Frontal cortex (tissue), 4 donors: ENCODE results near the gene TBC1D17. TPM values are rescaled to one million over a fixed set of nuclear protein-coding genes. Genes with fewer than 3 reads are reported as not detected.

ENCODE experiments used
- DNase-seq, 2 donors: peaks; one replicate each; pipeline ENCODE4 v3.0.0; 2012; ENCODE audit warnings: low spot score in 2 of 2
- FAIRE-seq: peaks from 2 replicates; lab custom pipeline; 2012; peaks lifted over from hg19 to GRCh38; lab: Jason Lieb, UNC
- small RNA-seq: library from RNA; depleted of rRNA; stranded (forward); fragments of <200 nt; gene quantifications from one replicate; pipeline ENCODE3, GENCODE V24; 2014
- total RNA-seq: library from RNA; depleted of rRNA; stranded (reverse); fragments of >200 nt; gene quantifications from one replicate; pipeline ENCODE4 v1.2.3, GENCODE V29; 2014
- donor health status: control.
- donor health status: control.
- donor health status: control.

The TBC1D17 gene
- total RNA-seq, 1 donor from 2014 or later: 5.7 TPM

- FAIRE-seq: no peak
- DNase-seq: peak in 1 of 2 donors; percentile 39
These were observed 53.0 kb downstream of the TBC1D17 start for GRCh38 chr19:49930483-49931011.

- FAIRE-seq (no peak), DNase-seq (no peak)
These were observed 54.0 kb downstream of the TBC1D17 start for GRCh38 chr19:49931293-49932040.

- no peak for FAIRE-seq
- DNase-seq: no peak
These were observed 54.5 kb downstream of the TBC1D17 start for GRCh38 chr19:49932041-49932451.

- DNase-seq (no peak), FAIRE-seq (no peak)
These were observed 55.2 kb downstream of the TBC1D17 start for GRCh38 chr19:49932731-49933131.

GRCh38 chr19:49933643-49934042 lies 56.1 kb downstream of the TBC1D17 start:
- FAIRE-seq (no peak), DNase-seq (no peak)

GRCh38 chr19:49936549-49936948 lies 59.0 kb downstream of the TBC1D17 start:
- DNase-seq: no peak
- FAIRE-seq: no peak

- FAIRE-seq: no peak
- peak; percentile 54 to 80 for DNase-seq
These were observed 60.4 kb downstream of the TBC1D17 start for GRCh38 chr19:49937750-49938381.

Small RNAs within 50 kb of the gene (small RNA-seq; reads per million reads assigned to genes)
- not detected for gene MIR4749

Other genes with a start within 250 kb of the TBC1D17 start
- gene RRAS, start 237.6 kb upstream of the TBC1D17 start, total RNA-seq: 0.82 TPM
- 9.4 TPM for gene SCAF1, start 235.5 kb upstream of the TBC1D17 start, total RNA-seq
- gene IRF3, start 211.8 kb upstream of the TBC1D17 start, total RNA-seq: 10.2 TPM
- 1.2 TPM for gene BCL2L12, start 211.8 kb upstream of the TBC1D17 start, total RNA-seq
- gene PRMT1, start 200.4 kb upstream of the TBC1D17 start, total RNA-seq: 248 TPM
- gene ADM5, start 188.1 kb upstream of the TBC1D17 start, total RNA-seq: 0.82 TPM
- 39.9 TPM for gene CPT1C, start 186.6 kb upstream of the TBC1D17 start, total RNA-seq
- not detected for gene TSKS, start 114.4 kb upstream of the TBC1D17 start, total RNA-seq
- 50.5 TPM for gene AP2A1, start 110.7 kb upstream of the TBC1D17 start, total RNA-seq
- gene FUZ, start 64.4 kb upstream of the TBC1D17 start, total RNA-seq: 17.5 TPM
- 14.3 TPM for gene MED25, start 59.4 kb upstream of the TBC1D17 start, total RNA-seq
- 109 TPM for gene PTOV1, start 26.5 kb upstream of the TBC1D17 start, total RNA-seq
- 23.2 TPM for gene PNKP, start 10.1 kb upstream of the TBC1D17 start, total RNA-seq
- 4.1 TPM for gene AKT1S1, start 347 bp upstream of the TBC1D17 start, total RNA-seq
- gene IL4I1, start 19.2 kb downstream of the TBC1D17 start, total RNA-seq: 0.41 TPM
- gene ATF5, start 51.5 kb downstream of the TBC1D17 start, total RNA-seq: 10.6 TPM
- 22.0 TPM for gene NUP62, start 51.8 kb downstream of the TBC1D17 start, total RNA-seq
- gene SIGLEC11, start 83.5 kb downstream of the TBC1D17 start, total RNA-seq: under 0.01 TPM
- 17.1 TPM for gene VRK3, start 147.7 kb downstream of the TBC1D17 start, total RNA-seq
- gene ZNF473, start 148.3 kb downstream of the TBC1D17 start, total RNA-seq: 11.0 TPM